ENCODE data around the gene LSAMP. TPM values are rescaled to one million over a fixed set of nuclear protein-coding genes. Genes with fewer than 3 reads are reported as not detected.

LSAMP gene
- total RNA-seq, 1 experiment from 2014 or later: not detected

DNA sequence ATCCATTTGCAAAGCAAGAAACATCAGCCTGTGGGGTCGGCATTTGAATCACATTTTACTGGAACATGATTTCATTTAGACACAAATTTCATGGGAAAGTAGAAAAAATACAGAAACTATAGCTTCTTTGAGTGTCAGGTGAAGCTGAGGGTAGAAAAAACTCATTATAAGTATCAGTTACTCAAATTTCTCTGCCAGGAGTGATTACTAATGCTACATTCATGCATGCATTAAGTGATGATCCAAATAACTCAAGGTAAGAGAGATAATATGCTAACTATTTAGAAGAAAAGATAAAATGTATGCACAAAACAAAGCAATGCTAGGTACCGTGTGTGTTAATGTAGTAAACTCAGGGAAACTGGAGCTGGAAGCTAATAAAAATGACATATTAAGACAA lies 416.0 kb downstream of the LSAMP start:
- Histone ChIP-seq H3K9me3 (no peaks in the 10 kb centered on the region), H3K4me3 (ENCODE audit: low read depth, low read length) (no peak overlapping the region), H3K36me3 (ENCODE audit: control insufficient read depth, insufficient read depth, low read length) (no peaks in the 10 kb centered on the region), H3K27me3 (replicated peaks; ENCODE audit: control insufficient read depth, insufficient read depth, low read length) (no peaks in the 10 kb centered on the region), H3K4me1 (no peaks in the 10 kb centered on the region)
- Mint-ChIP-seq H3K27ac (ENCODE audit: unreplicated experiment) (no peak overlapping the region), H3K9me3 (ENCODE audit: unreplicated experiment) (no peaks in the 10 kb centered on the region), H3K36me3 (ENCODE audit: insufficient read depth, unreplicated experiment) (no peaks in the 10 kb centered on the region), H3K4me3 (ENCODE audit: unreplicated experiment) (no peak overlapping the region), H3K4me1 (ENCODE audit: low read depth, unreplicated experiment) (no peaks in the 10 kb centered on the region), H3K27me3 (ENCODE audit: insufficient read depth, unreplicated experiment) (no peaks in the 10 kb centered on the region)
- DNase-seq: no peak
- intact Hi-C loops (cut with micrococcal nuclease; ENCODE audit: unreplicated experiment): no loop called here
- ChIA-PET CTCF (no interaction called here), POLR2A (no interaction called here)
- BruUV-seq (replicated peaks): no TSS peak
- TF ChIP-seq, protein P1, sequence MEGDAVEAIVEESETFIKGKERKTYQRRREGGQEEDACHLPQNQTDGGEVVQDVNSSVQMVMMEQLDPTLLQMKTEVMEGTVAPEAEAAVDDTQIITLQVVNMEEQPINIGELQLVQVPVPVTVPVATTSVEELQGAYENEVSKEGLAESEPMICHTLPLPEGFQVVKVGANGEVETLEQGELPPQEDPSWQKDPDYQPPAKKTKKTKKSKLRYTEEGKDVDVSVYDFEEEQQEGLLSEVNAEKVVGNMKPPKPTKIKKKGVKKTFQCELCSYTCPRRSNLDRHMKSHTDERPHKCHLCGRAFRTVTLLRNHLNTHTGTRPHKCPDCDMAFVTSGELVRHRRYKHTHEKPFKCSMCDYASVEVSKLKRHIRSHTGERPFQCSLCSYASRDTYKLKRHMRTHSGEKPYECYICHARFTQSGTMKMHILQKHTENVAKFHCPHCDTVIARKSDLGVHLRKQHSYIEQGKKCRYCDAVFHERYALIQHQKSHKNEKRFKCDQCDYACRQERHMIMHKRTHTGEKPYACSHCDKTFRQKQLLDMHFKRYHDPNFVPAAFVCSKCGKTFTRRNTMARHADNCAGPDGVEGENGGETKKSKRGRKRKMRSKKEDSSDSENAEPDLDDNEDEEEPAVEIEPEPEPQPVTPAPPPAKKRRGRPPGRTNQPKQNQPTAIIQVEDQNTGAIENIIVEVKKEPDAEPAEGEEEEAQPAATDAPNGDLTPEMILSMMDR (IDR thresholded peaks at IDR 0.05; ENCODE audit: insufficient read depth in 1 of 2, low read depth in 1 of 2, low read length in 1 of 2, severe bottlenecking in 1 of 2, unreplicated experiment in 1 of 2): no peak

DNA sequence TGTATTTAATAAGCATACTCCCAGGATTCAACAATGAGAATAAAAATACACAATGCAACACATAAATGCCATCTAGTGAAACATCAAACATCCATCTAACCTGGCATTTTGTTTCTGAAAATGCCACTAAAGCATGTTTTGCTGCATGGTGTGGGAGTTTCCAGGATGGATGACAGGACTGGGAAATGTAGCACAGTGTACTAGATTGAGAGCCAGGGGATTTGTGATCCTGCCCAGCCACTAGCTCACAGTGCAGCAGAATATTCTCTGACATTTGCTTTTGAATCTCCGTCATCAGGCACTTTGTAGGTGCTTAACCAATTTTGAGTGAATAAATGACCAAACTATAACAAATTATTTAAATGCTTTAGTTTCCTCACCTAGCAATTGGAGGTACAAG lies 417.1 kb downstream of the LSAMP start:
- H3K9me3 Mint-ChIP-seq (ENCODE audit: unreplicated experiment): no peaks in the 10 kb centered on the region
- POLR2A ChIA-PET: no interaction called here

GRCh38 chr3:116020989-116021388 lies 424.3 kb downstream of the LSAMP start:
- Histone ChIP-seq H3K4me1 (0 out of 2 replicates have a peak, but pooled peaks cover 3% of the 10 kb centered on the region), H3K27me3 (replicated peaks; ENCODE audit: control insufficient read depth, insufficient read depth, low read length) (no peaks in the 10 kb centered on the region), H3K36me3 (ENCODE audit: control insufficient read depth, insufficient read depth, low read length) (no peaks in the 10 kb centered on the region), H3K9me3 (no peaks in the 10 kb centered on the region), H3K4me3 (ENCODE audit: low read depth, low read length) (no peak overlapping the region)
- Mint-ChIP-seq H3K27ac (ENCODE audit: unreplicated experiment) (no peak overlapping the region), H3K27me3 (ENCODE audit: insufficient read depth, unreplicated experiment) (peaks cover 3% of the 10 kb centered on the region), H3K36me3 (ENCODE audit: insufficient read depth, unreplicated experiment) (no peaks in the 10 kb centered on the region), H3K9me3 (ENCODE audit: unreplicated experiment) (no peaks in the 10 kb centered on the region), H3K4me1 (ENCODE audit: low read depth, unreplicated experiment) (peaks cover 7% of the 10 kb centered on the region), H3K4me3 (ENCODE audit: unreplicated experiment) (no peak overlapping the region)
- peak in 1 of 2 experiments; percentile 4 for DNase-seq
- intact Hi-C loops (cut with micrococcal nuclease; ENCODE audit: unreplicated experiment): loop anchor here (2.0 kb wide), 1 partner anchor 34 kb away; no protein-coding TSS in a partner anchor
- CTCF ChIA-PET: no interaction called here
- BruUV-seq (replicated peaks): no TSS peak
- TF ChIP-seq, protein P1 (IDR thresholded peaks at IDR 0.05; ENCODE audit: insufficient read depth in 1 of 2, low read depth in 1 of 2, low read length in 1 of 2, severe bottlenecking in 1 of 2, unreplicated experiment in 1 of 2): no peak
- POLR2A ChIA-PET: no interaction called here

More for the DNA sequence above, 417.1 kb downstream of the LSAMP start:
- intact Hi-C loops (cut with micrococcal nuclease; ENCODE audit: unreplicated experiment): no loop called here
- Mint-ChIP-seq H3K4me1 (ENCODE audit: low read depth, unreplicated experiment) (no peaks in the 10 kb centered on the region), H3K27ac (ENCODE audit: unreplicated experiment) (no peak overlapping the region), H3K36me3 (ENCODE audit: insufficient read depth, unreplicated experiment) (no peaks in the 10 kb centered on the region), H3K27me3 (ENCODE audit: insufficient read depth, unreplicated experiment) (no peaks in the 10 kb centered on the region), H3K4me3 (ENCODE audit: unreplicated experiment) (no peak overlapping the region)
- no peaks in the 10 kb centered on the region for H3K9me3 ChIP-seq
- no peak for DNase-seq
- TF ChIP-seq, protein P1 (IDR thresholded peaks at IDR 0.05; ENCODE audit: insufficient read depth in 1 of 2, low read depth in 1 of 2, low read length in 1 of 2, severe bottlenecking in 1 of 2, unreplicated experiment in 1 of 2): no peak
- no peaks in the 10 kb centered on the region for H3K27me3 ChIP-seq (replicated peaks; ENCODE audit: control insufficient read depth, insufficient read depth, low read length)
- H3K4me1 ChIP-seq: no peaks in the 10 kb centered on the region
- no peaks in the 10 kb centered on the region for H3K36me3 ChIP-seq (ENCODE audit: control insufficient read depth, insufficient read depth, low read length)
- H3K4me3 ChIP-seq (ENCODE audit: low read depth, low read length): no peak overlapping the region
- no TSS peak for BruUV-seq (replicated peaks)
- CTCF ChIA-PET: no interaction called here

Measured in Caco-2 (cell line).